ENCODE results near the gene LAMA3. TPM values are rescaled to one million over a fixed set of nuclear protein-coding genes. Genes with fewer than 3 reads are reported as not detected.

Gene LAMA3
- polyA plus RNA-seq, 1 donor, result 2.0 TPM

DNA sequence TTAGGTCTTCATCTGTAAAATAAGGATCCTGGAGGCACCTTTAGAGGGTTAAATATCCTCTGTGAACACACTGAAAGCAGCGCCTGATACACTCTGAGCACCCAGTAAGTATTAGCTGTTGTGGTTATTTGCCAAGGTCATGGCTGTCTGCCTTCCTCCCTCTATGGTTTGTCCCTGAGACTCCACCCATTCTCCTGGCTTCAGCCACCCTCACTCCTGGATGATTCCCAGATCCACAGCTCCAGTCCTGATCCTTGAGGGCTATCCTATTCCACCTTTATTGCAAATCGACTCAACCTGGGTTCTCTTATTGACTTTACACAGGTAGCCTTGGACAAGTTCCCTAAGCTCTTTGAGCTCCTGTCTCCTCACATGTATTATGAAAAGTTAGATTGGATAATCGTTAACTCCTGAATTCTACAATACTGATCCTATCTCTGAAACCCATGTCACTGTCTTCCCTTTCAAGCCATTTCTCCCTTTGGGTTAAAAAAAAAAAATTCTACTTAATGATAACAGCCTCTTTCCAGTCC lies 162.3 kb downstream of the LAMA3 start:
- DNase-seq, result no peak

DNA sequence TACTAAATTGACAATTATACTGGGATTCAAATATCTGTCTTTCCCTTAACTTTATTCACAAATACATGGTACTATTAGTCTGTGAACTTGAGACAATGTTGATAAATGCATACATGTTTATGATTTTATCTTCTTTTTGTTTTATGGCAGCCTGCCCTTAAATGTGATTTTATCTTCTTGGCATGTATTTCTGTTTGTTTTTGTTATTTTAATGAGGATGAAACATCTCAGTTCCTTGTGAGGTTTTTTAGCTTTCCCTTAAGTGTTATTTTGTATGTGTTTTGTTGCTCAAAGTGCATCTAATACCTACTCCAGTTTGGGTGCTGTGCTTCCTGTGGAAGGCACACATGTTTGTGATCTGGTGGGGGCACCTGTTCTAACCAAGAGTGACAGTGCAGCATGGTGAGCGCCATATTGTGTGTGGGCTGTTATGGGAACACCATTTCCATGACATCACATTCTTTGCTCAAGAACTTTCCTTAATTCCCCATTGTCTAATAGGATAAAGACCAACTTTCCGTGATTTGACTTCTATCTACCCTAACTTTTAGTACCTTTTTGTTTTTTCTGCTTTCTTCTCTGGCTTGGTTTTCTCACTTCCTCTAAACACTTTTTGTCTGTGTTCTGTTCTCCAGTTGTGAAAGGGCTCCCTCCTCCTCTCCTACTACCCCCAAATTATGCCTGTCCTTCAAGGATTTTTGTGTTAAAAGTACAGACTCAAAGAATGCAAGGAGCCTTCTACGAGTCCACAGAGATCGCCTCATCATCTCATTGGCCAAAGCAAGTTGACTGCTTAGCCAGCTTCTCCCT lies 163.2 kb downstream of the LAMA3 start:
- no peak for DNase-seq

- DNase-seq, result no peak
These were observed 164.4 kb downstream of the LAMA3 start for GRCh38 chr18:23853448-23854195.

GRCh38 chr18:23855721-23856120 lies 166.5 kb downstream of the LAMA3 start:
- DNase-seq, result no peak

DNA sequence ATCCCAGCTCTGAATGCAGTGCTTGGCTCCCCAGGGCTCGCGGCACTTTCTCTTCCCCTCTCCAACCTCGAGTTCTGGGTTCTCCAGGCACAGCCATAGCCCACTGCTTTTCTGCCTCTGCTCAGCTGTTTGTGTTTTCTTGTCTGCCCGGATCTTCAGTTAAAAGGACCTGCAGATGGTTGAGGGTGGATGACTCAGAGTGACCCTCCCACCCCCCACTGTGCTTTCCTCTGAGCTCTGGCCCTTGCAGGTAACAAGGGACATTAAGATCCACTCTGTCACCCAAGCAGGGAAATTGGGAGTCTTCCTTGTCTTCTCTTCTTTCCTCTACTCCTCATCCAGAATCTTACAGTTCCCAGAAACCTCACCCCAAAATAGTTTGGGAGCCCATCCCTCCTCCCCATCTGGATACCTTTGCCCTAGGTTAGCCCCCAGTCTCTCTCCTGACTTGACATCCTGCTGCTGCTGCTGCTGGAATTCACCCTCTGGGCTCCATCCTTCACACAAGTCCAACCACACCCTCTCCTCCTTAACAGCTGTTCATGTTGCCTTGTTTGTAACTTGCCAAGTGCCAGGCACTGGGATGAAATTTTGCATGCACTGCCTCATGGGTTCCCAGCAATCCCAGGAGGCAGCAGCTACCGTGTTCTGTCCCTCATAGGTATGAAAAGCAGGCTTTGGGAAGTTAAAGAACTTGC lies 167.4 kb downstream of the LAMA3 start:
- no peak for DNase-seq

DNA sequence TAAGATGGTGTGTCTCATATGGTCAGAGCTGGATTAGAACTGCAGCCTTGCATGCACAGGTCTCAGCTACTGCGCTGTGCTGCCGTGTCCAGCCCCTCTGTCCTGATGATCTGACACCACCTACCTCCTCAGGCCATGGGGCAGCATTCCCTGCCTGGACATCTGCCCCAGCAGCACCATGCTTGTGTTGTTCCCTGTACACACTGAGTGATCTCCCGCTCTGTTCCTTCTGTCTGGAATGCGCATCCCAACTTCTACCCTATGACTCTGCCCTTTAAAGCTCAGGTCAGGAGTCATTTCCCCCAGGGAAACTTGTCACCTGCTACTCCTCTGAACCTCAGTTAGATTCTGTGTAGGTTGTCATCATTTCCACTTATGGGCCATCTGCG lies 167.9 kb downstream of the LAMA3 start:
- no peak for DNase-seq

DNA sequence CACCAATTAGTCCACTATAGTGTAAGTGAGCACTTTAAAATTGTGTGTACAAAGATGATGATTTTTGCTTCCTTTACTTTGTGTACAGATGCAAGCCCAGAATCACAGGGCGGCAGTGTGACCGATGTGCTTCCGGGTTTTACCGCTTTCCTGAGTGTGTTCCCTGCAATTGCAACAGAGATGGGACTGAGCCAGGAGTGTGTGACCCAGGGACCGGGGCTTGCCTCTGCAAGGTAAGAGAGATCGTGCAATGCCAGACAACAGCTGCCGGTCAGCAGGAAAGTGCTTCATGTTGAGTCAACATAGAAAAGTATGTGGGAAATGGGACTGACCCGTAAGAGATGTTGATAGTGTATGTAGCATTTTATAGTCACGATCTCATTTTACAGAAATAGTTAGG lies 168.5 kb downstream of the LAMA3 start:
- no peak for DNase-seq

DNA sequence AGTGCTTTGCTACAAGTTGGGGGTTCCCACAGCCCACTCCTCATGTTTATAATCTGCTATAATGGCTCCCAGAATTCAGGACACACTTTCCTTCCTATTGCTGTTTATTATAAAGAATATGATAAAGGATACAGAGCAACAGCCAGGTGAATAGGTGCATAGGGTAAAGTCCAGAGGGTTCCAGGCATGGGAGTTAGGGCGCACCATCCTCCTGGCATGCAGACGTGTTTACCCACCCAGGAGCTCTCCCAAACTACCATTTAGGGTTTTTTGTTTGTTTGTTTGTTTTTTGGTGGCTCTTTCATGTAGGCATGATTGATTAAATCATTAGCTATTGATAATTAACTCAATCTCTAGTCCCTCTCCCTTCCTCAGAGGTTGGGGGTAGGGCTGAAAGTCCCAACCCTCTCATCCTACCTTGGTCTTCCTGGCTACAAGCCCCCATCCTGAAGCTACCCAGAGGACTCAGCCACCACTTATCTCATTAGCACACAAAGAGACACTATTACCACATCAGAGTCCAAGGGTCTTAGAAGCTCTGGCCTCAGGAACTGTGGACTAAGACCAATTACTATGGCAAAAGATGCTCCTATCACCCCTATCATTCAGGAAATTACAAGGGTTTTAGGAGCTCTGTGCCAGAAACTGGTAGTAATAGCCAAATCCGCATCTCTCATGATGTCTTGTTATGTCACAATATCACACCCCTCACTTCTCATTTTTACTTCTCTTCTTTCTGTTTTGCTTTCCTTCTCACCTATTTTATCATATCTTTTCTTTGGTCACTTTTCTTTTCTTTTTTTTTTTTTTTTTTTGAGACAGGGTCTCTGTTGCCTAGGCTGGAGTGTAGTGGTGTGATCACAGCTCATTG lies 170.4 kb downstream of the LAMA3 start:
- DNase-seq, result no peak

DNA sequence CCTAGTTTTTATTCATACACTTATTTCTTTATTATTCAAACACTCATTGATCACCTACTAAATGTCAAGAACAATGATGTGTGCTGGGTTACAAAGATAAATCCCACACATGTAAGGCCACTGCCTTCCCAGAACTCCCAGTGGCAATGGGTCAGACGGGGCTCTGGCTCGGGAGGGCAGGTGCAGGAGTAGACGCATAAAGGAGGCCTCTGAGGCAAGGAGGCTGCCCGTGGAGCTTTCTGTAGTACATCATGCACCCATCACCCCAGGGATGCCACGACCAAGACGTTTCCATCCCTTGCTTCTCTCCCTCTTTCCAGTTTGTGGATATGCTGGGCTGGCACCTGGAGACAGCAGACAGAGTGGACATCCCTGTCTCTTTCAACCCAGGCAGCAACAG lies 172.1 kb downstream of the LAMA3 start:
- DNase-seq, result no peak

GRCh38 chr18:23861805-23862470 lies 172.7 kb downstream of the LAMA3 start:
- DNase-seq, result no peak

DNA sequence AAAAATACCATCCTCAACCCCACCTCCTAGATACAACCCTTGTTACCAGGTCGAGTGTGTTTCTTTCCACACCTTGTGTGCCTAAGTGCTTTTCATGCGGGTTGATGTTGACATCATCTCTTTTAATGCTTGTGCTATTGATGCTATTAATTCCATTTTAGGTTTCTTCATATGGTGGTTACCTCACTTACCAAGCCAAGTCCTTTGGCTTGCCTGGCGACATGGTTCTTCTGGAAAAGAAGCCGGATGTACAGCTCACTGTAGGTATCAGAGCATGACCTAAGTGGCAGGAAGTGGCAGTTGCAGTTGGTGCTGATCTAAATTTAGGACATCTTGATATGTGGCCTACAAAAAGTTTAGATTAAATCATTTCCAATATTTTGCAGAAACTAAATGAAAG lies 175.4 kb downstream of the LAMA3 start:
- no peak for DNase-seq

- DNase-seq, result no peak
These were observed 177.8 kb downstream of the LAMA3 start for GRCh38 chr18:23867006-23867405.

DNA sequence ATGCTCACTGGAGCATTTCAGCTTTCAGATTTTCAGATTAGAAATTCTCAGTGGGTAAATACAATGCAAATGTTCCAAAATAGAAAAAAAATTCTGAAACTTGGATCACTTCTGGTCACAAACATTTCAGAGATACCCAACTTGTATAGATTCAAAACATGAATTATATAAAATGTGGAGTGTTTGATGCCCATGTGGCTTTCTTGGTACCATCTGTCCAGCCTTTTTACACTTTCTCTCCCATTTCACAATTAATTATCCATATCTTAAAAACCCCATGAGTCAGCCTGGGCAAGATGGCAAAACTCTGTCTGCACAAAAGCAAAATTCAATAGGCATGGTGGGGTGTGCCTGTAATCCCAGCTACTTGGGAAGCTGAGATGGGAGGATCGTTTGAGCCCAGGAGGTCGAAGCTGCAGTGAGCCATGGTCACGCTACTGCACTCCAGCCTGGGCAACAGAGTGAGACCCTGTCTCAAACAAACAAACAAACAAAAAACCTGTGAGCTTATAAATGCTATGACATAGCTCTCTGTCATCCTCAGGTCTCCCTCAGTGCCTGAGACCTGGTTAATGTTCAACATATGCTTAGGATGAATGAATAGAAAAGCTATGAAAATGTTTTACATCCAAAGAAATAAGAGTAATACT lies 179.0 kb downstream of the LAMA3 start:
- DNase-seq, result no peak

DNA sequence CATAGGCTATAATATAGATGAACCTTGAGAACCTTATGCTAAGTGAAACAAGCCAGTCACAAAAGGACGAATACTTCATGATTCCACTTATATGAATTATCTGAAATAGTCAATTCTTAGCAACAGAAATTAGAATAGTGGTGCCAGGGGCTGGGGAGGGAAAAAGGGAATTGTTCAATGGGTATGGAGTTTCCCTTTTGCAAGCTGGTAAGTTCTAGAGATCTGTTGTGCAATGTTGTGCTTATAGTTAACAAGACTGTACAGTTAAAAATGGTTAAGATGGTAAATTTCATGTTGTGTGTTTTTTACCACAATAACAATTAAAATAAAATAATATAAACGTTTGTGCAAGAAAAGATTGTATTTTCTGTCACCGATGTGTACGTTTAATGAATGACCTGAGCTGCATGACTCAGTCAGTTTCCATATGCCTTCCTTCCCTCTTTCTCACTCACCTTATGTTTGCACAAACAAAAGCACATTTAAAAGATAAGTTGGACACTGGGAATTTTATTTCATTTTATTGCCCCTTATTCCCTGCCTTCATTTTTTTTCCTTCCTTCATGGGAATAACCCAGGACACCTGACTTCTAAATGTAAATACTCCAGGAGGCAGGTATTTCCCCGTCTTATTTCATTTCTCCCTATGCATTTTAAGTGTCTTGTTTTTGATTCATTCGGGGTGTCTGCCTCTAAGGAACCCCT lies 181.6 kb downstream of the LAMA3 start:
- DNase-seq, result no peak

DNA sequence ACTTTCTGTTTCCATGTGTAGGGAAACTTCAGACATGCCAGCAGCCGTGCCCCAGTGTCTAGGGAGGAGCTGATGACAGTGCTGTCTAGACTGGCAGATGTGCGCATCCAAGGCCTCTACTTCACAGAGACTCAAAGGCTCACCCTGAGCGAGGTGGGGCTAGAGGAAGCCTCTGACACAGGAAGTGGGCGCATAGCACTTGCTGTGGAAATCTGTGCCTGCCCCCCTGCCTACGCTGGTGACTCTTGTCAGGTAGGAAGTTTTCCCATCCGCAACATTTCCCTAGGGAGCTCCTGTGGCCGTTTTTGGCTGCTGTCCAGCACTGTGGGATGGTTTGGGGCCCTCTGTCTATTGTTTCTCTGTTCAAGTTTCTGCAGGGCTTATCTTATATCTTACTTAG lies 182.2 kb downstream of the LAMA3 start:
- no peak for DNase-seq

- DNase-seq, result peak; percentile 50
These were observed 183.7 kb downstream of the LAMA3 start for GRCh38 chr18:23872701-23873550.

- DNase-seq, result no peak
These were observed 187.0 kb downstream of the LAMA3 start for GRCh38 chr18:23875966-23876895.

DNA sequence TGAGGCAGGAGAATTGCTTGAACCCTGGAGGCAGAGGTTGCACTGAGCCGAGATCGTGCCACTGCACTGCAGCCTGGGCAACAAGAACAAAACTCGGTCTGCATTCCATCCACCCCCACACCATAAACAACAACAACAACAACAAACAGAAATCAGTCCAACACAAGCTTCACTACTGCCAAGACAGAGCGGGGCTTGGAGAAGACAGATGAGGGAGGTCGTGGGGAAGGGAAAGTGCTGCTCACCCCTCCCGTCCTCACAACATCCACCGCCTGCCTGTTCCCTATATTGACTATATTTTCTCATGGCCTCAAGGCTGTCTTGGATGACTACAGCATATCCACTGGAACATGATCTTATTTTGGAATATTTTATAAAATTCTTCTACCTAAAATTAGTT lies 187.7 kb downstream of the LAMA3 start:
- DNase-seq, result no peak
